HG03558 (cell line): ENCODE data around the gene SLC35B1.
"Not testable (repeated sequence)": the region's sequence is repeated elsewhere in the genome, so short reads cannot be mapped to it uniquely, and the experiment has no call there.

Experiments used
- ATAC-seq: cut with Tn5 transposase; IDR thresholded peaks from one replicate; pipeline ENCODE4 v1.9.1; 2021; ENCODE audit warnings: moderate number of reproducible peaks; ENCODE audit not compliant: unreplicated experiment; ENCODE audit errors: extremely low read depth

Gene SLC35B1

GRCh38 chr17:49738456-49739163 lies 30.8 kb upstream of the SLC35B1 start:
- no peak for ATAC-seq

- no peak for ATAC-seq
Measured at GRCh38 chr17:49734515-49735490, 27.0 kb upstream of the SLC35B1 start.

- ATAC-seq, result no peak
Measured at GRCh38 chr17:49731435-49731831, 23.7 kb upstream of the SLC35B1 start.

- ATAC-seq, result no peak
Measured at GRCh38 chr17:49730785-49731434, 23.1 kb upstream of the SLC35B1 start.

- no peak for ATAC-seq
Measured at GRCh38 chr17:49730078-49730784, 22.5 kb upstream of the SLC35B1 start.

- ATAC-seq, result no peak
Measured at GRCh38 chr17:49729069-49729468, 21.3 kb upstream of the SLC35B1 start.

- no peak for ATAC-seq
Measured at GRCh38 chr17:49728425-49728824, 20.7 kb upstream of the SLC35B1 start.

- ATAC-seq, result no peak
Measured at GRCh38 chr17:49727380-49727779, 19.6 kb upstream of the SLC35B1 start.

GRCh38 chr17:49725452-49726130 lies 17.8 kb upstream of the SLC35B1 start:
- ATAC-seq, result no peak

GRCh38 chr17:49724552-49724951 lies 16.8 kb upstream of the SLC35B1 start:
- not testable (repeated sequence) for ATAC-seq

- ATAC-seq, result no peak
Measured at GRCh38 chr17:49723423-49723822, 15.7 kb upstream of the SLC35B1 start.

GRCh38 chr17:49722066-49722465 lies 14.3 kb upstream of the SLC35B1 start:
- ATAC-seq, result no peak

GRCh38 chr17:49717371-49717861 lies 9.7 kb upstream of the SLC35B1 start:
- no peak for ATAC-seq

- no peak for ATAC-seq
Measured at GRCh38 chr17:49716668-49717364, 9.1 kb upstream of the SLC35B1 start.

GRCh38 chr17:49715717-49716279 lies 8.0 kb upstream of the SLC35B1 start:
- ATAC-seq, result no peak

GRCh38 chr17:49715216-49715615 lies 7.5 kb upstream of the SLC35B1 start:
- no peak for ATAC-seq

GRCh38 chr17:49708515-49709183 lies 885 bp upstream of the SLC35B1 start:
- ATAC-seq, result no peak

- ATAC-seq, result no peak
Measured at GRCh38 chr17:49707246-49707607, 537 bp downstream of the SLC35B1 start.
